Cerebellar nuclear complex (tissue), 1 donor: ENCODE measurements around the gene RNF112.
A peak's percentile ranks its signal among the peaks of the same experiment; 100 is the strongest.

Source experiments
- DNase-seq, 2 experiments: peaks; one replicate each; lab custom pipeline; 2025; lab: John Stamatoyannopoulos, UW

RNF112 gene

GRCh38 chr17:19388791-19389785, 21.9 kb upstream of the RNF112 start:
- no peak for DNase-seq

- no peak for DNase-seq
Measured at GRCh38 chr17:19390951-19391350, 20.1 kb upstream of the RNF112 start.

GRCh38 chr17:19391432-19391831, 19.6 kb upstream of the RNF112 start:
- no peak for DNase-seq

DNA sequence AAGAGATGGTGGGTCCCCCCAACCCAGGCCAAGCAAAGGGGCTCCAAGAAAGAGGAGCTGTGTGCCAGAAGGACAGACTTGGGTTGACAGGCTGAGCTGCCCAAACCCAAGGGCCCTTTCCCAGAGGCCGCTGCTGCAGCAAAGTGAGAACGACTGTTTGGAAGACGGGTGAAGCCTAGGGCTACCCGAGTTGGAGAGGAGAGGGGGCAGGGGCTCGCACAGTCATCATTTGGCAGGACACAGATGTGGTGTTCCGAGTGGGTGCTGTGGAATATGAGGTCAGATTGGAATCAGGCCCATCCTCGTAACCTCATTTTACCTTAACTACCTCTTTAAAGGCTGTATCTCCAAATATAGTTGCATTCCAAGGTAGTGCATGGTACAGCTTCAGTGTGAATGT, 18.7 kb upstream of the RNF112 start:
- DNase-seq: no peak

DNA sequence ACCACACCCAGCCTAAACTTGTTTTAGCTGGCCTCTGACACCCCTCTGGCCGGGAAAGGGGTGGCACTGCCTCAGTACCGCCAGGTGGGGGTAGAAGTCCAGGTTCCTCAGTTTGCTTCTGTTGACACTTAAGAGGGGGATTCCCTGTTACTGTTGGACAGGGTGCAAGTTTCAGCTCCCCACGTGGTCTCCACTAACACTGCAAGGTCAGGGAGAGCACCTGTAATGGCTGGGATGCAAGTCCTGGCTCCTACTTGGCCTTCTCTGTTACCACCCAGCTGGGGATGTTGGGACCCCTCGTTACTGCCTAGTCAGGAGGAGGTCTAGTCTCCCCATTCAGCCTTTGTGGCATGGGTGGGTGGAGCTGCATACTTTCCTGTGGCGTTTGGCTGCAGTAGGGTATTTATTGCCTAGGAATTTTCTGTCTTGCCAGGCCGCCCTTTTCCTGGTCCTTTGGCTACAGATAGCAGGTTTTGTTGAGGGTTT, 13.4 kb upstream of the RNF112 start:
- no peak for DNase-seq

- no peak for DNase-seq
Measured at GRCh38 chr17:19398301-19399181, 12.5 kb upstream of the RNF112 start.

- DNase-seq: no peak
Measured at GRCh38 chr17:19399750-19400450, 11.1 kb upstream of the RNF112 start.

GRCh38 chr17:19401321-19402010, 9.6 kb upstream of the RNF112 start:
- DNase-seq: no peak

GRCh38 chr17:19402171-19402570, 8.9 kb upstream of the RNF112 start:
- DNase-seq: no peak

- DNase-seq: no peak
Measured at GRCh38 chr17:19403021-19403420, 8.0 kb upstream of the RNF112 start.

- DNase-seq: no peak
Measured at GRCh38 chr17:19404264-19404663, 6.8 kb upstream of the RNF112 start.

GRCh38 chr17:19405114-19405513, 5.9 kb upstream of the RNF112 start:
- no peak for DNase-seq

- DNase-seq: no peak
Measured at GRCh38 chr17:19407601-19408345, 3.3 kb upstream of the RNF112 start.

DNA sequence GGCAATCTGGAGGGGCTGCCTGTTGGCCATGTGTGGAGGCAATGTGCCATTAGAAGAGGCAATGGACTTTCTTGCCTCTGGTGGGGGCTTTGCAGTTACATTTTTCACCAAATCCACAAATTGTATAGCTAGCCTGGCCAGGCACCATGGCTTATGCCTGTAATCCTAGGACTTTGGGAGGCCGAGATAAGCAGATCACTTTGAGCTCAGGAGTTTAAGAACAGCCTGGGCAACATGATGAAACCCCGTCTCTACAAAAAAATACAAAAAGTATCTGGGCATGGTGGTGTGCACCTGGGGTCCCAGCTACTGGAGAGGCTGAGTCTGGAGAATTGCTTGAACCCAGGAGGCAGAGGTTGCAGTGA, 2.7 kb upstream of the RNF112 start:
- DNase-seq: no peak

DNA sequence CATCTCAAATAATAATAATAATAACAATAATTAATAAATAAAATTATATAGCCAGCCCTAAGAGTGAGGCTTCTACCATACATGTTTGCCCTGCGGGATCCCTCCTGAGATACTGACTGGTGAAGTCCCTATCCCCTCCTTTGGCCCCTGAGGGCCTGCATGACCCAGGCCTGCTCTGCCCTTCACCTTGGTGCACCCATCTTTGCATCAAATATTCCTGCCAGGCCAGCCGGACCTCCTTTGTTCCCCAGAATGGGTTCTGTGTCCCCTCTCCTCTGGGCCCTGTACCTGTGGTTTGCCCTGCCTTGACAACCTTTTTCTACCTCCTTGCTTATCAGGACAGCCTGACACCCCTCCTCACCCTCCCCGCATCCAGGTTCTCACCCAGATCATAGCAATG, 2.0 kb upstream of the RNF112 start:
- no peak for DNase-seq

GRCh38 chr17:19409509-19409908, 1.5 kb upstream of the RNF112 start:
- DNase-seq: no peak

DNA sequence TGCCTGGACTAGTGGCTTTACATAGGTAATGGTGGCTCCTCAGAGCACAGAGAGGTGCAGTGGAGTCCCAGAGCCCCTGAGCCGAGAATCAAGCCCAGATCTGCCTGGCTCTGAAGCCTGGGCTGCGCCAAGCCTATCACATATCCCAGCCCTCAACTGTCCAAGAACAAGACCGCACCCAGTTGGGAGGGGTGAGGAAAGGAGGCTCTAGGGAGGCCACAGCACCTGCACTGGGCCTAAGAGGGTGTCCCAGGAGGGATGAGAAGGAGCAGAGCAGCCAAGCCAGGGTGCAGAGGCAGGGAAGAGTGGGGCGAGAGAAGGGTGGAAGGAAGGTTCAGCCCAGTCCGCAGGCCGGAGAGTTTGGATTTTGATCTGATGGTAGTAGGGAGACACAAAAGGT, 941 bp upstream of the RNF112 start:
- no peak for DNase-seq

DNA sequence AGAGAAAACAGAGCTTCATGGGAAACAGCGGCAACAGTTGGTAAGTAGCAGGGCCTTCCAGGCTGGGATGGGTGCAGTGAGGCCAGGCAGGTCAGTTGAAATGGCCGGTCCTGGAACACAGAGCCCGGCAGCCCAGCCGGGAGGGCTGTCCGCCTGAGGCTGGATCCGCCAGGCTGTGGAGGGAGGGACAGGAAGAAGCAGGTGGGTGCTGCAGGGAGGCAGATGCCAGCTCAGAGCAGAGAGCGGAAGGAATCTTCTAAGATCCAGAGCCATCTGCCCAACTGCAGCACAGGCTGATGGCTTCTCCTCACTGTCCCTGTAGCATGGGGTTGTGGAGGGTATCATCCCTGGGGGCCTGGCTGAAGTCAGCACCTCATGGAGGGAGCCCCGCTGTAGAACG, 599 bp downstream of the RNF112 start:
- peak in 1 of 2 experiments; percentile 76 for DNase-seq

- DNase-seq: no peak
Measured at GRCh38 chr17:19412510-19412909, 1.5 kb downstream of the RNF112 start.

- DNase-seq: no peak
Measured at GRCh38 chr17:19412984-19413383, 2.0 kb downstream of the RNF112 start.

- DNase-seq: no peak
Measured at GRCh38 chr17:19413761-19414160, 2.7 kb downstream of the RNF112 start.
